Fibroblast of pulmonary artery (primary cell): Measurements from ENCODE around the gene DRD2.

Experiments used
- DNase-seq: peaks from one replicate; pipeline ENCODE4 v3.0.0-alpha.2; 2010; ENCODE audit warnings: low read depth
- H3K4me3 ChIP-seq: replicated peaks from 2 replicates; pipeline ENCODE4 v1.5.1; 2011; ENCODE audit warnings: low read depth, mild to moderate bottlenecking, control low read depth, low read length, moderate library complexity
- CTCF ChIP-seq: IDR thresholded peaks from 2 replicates; pipeline ENCODE4 v1.5.1; 2011; ENCODE audit warnings: mild to moderate bottlenecking, control low read depth, low read length, inconsistent platforms; ENCODE audit errors: missing control alignments

DRD2 gene

GRCh38 chr11:113431746-113432145, 43.5 kb downstream of the DRD2 start:
- H3K4me3 ChIP-seq: no peak overlapping the region
- no peak for DNase-seq
- no peak for TF ChIP-seq CTCF

GRCh38 chr11:113426686-113427085, 48.5 kb downstream of the DRD2 start:
- no peak for TF ChIP-seq CTCF
- no peak for DNase-seq
- H3K4me3 ChIP-seq: no peak overlapping the region

- DNase-seq: peak; percentile 2
- no peak overlapping the region for H3K4me3 ChIP-seq
- TF ChIP-seq CTCF: no peak
Measured at GRCh38 chr11:113420808-113421207, 54.4 kb downstream of the DRD2 start.

GRCh38 chr11:113419454-113420003, 55.7 kb downstream of the DRD2 start:
- TF ChIP-seq CTCF: no peak
- no peak overlapping the region for H3K4me3 ChIP-seq
- no peak for DNase-seq

- H3K4me3 ChIP-seq: no peak overlapping the region
- DNase-seq: no peak
- TF ChIP-seq CTCF: no peak
Measured at GRCh38 chr11:113417428-113417827, 57.8 kb downstream of the DRD2 start.

- DNase-seq: no peak
- no peak for TF ChIP-seq CTCF
- H3K4me3 ChIP-seq: no peak overlapping the region
Measured at GRCh38 chr11:113415343-113415742, 59.9 kb downstream of the DRD2 start.

- TF ChIP-seq CTCF: no peak
- DNase-seq: no peak
- no peak overlapping the region for H3K4me3 ChIP-seq
Measured at GRCh38 chr11:113412675-113413074, 62.5 kb downstream of the DRD2 start.
